ENCODE results near the gene HMX1.

DNA sequence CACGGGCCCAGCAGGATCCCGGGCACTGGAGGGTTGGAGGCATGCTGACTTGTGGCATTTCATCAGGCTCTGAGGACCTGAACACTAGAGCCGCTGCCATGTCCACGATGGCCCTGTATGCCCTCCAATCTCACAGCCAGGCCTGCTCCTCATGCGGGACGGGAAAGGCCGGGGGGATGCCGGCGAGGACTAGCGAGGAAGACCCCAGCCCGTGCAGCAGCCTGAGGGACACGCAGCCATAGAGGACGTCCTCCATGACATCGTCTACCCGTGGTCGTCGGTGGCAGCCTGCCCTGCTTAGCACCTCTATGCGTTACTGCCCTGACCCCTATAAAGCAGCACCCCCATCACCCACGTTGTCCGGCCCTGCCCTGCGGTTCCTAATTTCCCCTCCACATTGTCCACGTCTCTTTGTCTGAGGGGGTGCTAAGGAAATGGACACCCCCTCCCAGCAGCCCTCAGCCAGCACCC is 32.6 kb downstream of the HMX1 start:
- no peak for TF ChIP-seq POLR2A (IDR thresholded peaks at IDR 0.05; ENCODE audit: low read depth, low read length)
- TF ChIP-seq TAF1 (IDR thresholded peaks at IDR 0.05; ENCODE audit: low read depth, low read length): no peak
- TF ChIP-seq SPI1 (IDR thresholded peaks at IDR 0.05; ENCODE audit: low read depth, low read length): no peak

Data from GM12891 (cell line).